AG04449 (cell line): ENCODE measurements around the gene MAGI1.

Experiments used
- CTCF ChIA-PET: fragments of 350-600 bp; formaldehyde crosslinking; extraction: SDS; loops from one replicate; lab custom pipeline; 2021; ENCODE audit warnings: antibody characterized with exemption; lab: Yijun Ruan, JAX
- POLR2A ChIA-PET: fragments of 400-600, 350-600 bp; formaldehyde crosslinking; extraction: SDS; loops from one replicate; lab custom pipeline; 2020; ENCODE audit warnings: antibody characterized with exemption, inconsistent platforms; lab: Yijun Ruan, JAX
- DNase-seq: peaks from one replicate; pipeline ENCODE4 v3.0.0-alpha.2; 2010; ENCODE audit warnings: low read depth, low spot score
- H3K4me3 ChIP-seq: 2 replicates; pipeline ENCODE4 v1.5.1; 2011; ENCODE audit warnings: low read depth, mild to moderate bottlenecking, control low read depth, low read length
- TF ChIP-seq, protein P1 (sequence below): IDR thresholded peaks from one replicate; pipeline ENCODE4 v1.5.1; 2011; ENCODE audit warnings: mild to moderate bottlenecking, moderate library complexity, low read length, control low read depth, inconsistent platforms; ENCODE audit not compliant: insufficient read depth; ENCODE audit errors: missing control alignments

MAGI1 gene

GRCh38 chr3:65701516-65701915 is 337.2 kb downstream of the MAGI1 start:
- DNase-seq: no peak
- ChIA-PET POLR2A (no interaction called here), CTCF (interaction anchor here (1.3 to 1.5 kb wide), 2 partner anchors 8 to 29 kb away, joined by 5 to 8 read pairs; no protein-coding TSS in a partner anchor)
- no peak overlapping the region for H3K4me3 ChIP-seq
- TF ChIP-seq, protein P1, sequence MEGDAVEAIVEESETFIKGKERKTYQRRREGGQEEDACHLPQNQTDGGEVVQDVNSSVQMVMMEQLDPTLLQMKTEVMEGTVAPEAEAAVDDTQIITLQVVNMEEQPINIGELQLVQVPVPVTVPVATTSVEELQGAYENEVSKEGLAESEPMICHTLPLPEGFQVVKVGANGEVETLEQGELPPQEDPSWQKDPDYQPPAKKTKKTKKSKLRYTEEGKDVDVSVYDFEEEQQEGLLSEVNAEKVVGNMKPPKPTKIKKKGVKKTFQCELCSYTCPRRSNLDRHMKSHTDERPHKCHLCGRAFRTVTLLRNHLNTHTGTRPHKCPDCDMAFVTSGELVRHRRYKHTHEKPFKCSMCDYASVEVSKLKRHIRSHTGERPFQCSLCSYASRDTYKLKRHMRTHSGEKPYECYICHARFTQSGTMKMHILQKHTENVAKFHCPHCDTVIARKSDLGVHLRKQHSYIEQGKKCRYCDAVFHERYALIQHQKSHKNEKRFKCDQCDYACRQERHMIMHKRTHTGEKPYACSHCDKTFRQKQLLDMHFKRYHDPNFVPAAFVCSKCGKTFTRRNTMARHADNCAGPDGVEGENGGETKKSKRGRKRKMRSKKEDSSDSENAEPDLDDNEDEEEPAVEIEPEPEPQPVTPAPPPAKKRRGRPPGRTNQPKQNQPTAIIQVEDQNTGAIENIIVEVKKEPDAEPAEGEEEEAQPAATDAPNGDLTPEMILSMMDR: no peak

GRCh38 chr3:65689436-65689835 is 349.3 kb downstream of the MAGI1 start:
- ChIA-PET POLR2A (no interaction called here), CTCF (interaction anchor here (0.8 to 1.5 kb wide), 2 partner anchors 10 to 16 kb away, joined by 4 to 5 read pairs; no protein-coding TSS in a partner anchor)
- no peak overlapping the region for H3K4me3 ChIP-seq
- TF ChIP-seq, protein P1: no peak
- DNase-seq: no peak

DNA sequence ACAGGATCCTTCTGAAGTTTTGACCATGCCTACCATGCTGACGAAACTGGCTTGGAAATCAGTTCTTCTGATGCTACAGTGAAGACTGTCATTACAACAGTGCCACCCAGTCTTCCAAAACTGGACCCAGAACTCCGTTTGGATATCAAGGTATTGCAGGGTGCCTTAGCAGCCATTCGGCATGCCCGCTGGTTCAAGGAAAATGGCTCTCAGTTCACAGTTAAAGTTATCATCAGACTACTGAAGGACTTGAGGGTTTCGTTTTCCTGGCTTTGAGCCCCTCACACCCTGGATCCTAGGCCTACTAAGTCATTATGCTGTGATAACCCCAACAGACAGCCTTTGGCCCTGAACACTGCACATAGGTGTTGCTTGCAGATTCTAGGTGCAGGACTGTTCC is 351.0 kb downstream of the MAGI1 start:
- TF ChIP-seq, protein P1: no peak
- ChIA-PET POLR2A (no interaction called here), CTCF (interaction anchor here (1.3 kb wide), 1 partner anchor 12 kb away, joined by 3 read pairs; no protein-coding TSS in a partner anchor)
- H3K4me3 ChIP-seq: no peak overlapping the region
- no peak for DNase-seq

DNA sequence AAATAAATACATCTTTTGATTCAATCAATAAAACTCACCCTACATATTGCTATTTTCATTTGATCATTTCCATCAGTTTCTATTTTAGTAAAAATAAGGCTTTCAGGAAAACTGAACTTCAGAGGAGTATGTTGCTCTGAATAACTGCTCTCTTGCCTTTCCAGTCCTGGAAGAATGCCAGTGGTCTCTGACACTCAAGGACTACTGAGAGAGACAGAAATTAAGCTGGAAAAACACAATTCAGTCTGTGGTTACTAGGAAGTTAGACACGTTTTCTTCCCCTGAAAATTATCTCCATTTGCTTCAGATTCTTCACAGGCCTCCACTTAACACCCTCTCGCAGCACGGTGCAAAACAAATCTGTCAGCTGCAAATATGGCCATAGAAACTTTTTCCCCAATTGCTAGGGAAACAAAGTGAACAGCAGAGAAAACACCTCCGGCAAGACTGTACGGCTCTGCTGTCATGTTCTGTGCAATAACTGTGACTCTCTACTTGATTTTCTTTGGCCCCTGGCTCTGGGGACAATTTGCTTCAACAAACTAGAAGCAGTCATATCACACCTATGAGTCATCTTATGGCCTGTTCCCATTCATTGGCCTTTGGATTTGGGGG is 353.0 kb downstream of the MAGI1 start:
- no peak overlapping the region for H3K4me3 ChIP-seq
- ChIA-PET POLR2A (no interaction called here), CTCF (interaction anchor here (1.0 to 1.5 kb wide), 3 partner anchors 10 to 247 kb away, joined by 3 to 6 read pairs (median 3); no protein-coding TSS in a partner anchor)
- TF ChIP-seq, protein P1: no peak
- DNase-seq: peak; percentile 12

- POLR2A ChIA-PET: no interaction called here
- no peak overlapping the region for H3K4me3 ChIP-seq
- no peak for DNase-seq
- TF ChIP-seq, protein P1: no peak
- CTCF ChIA-PET: no interaction called here
Measured at GRCh38 chr3:65678516-65678915, 360.2 kb downstream of the MAGI1 start.

DNA sequence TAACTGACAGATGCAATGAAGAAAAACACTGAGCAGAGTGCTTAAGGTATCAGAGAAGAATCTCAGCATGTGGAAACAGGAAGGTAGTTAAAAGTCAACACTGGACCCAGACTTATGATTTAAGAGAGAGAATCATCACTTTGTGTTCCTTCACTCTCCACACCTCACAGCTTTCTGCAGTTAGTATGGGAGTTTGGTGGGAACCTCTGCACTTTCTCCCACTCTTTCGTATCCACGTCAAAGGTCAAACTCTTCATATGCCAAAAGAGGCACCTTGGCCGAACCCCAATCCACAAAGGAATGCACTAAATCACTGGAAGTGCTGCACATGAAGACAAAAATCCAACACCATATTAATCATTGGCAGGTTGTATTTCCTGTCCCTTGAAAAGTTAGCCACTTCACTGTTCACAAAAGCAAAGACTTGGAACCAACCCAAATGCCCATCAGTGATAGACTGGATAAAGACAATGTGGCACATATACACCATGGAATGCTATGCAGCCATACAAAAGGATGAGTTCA is 361.2 kb downstream of the MAGI1 start:
- no peak overlapping the region for H3K4me3 ChIP-seq
- ChIA-PET POLR2A (interaction anchor here (0.6 kb wide), 1 partner anchor 115 kb away, joined by 3 read pairs; no protein-coding TSS in a partner anchor), CTCF (interaction anchor here (0.7 to 0.9 kb wide), 2 partner anchors 11 to 252 kb away, joined by 3 to 4 read pairs; no protein-coding TSS in a partner anchor)
- DNase-seq: no peak
- TF ChIP-seq, protein P1: no peak
